WTC11 (cell line): Measurements from ENCODE around the gene CENPK. TPM values are rescaled to one million over a fixed set of nuclear protein-coding genes. Genes with fewer than 3 reads are reported as not detected.

ENCODE experiments used
- ATAC-seq: fragments of 200-7000 bp; cut with Tn5 transposase; 2 replicates; pipeline ENCODE4 v1.10.0; 2021; ENCODE audit warnings: mild to moderate bottlenecking, moderate library complexity
- CTCF ChIA-PET: fragments of 300-600 bp; sonication (Branson Sonifier 250); formaldehyde crosslinking; loops from one replicate; lab custom pipeline; 2021; ENCODE audit warnings: antibody characterized with exemption; lab: Charles Lee
- POLR2A ChIA-PET: fragments of 350-600 bp; sonication (Branson Sonifier 250); formaldehyde crosslinking; loops from one replicate; lab custom pipeline; 2021; ENCODE audit warnings: antibody characterized with exemption; lab: Charles Lee
- DNase-seq: peaks from one replicate; pipeline ENCODE4 v3.0.0; 2021; ENCODE audit warnings: low spot score
- H3K27ac Mint-ChIP-seq: 2 replicates; pipeline ENCODE4 v1.8.0; 2021; ENCODE audit warnings: mixed read lengths
- H3K27me3 Mint-ChIP-seq: 2 replicates; pipeline ENCODE4 v1.8.0; 2021; ENCODE audit warnings: low read depth, mild to moderate bottlenecking, moderate library complexity, mixed read lengths
- H3K36me3 Mint-ChIP-seq: 2 replicates; pipeline ENCODE4 v1.8.0; 2021; ENCODE audit warnings: mixed read lengths
- H3K4me1 Mint-ChIP-seq: 2 replicates; pipeline ENCODE4 v1.8.0; 2022; ENCODE audit warnings: mixed read lengths
- H3K4me3 Mint-ChIP-seq: 2 replicates; pipeline ENCODE4 v1.8.0; 2021; ENCODE audit warnings: mild to moderate bottlenecking, moderate library complexity, mixed read lengths
- H3K9me3 Mint-ChIP-seq: 2 replicates; pipeline ENCODE4 v1.8.0; 2021; ENCODE audit warnings: mixed read lengths
- ATF1 ChIP-seq: sonication (generic); formaldehyde crosslinking; IDR thresholded peaks from 2 replicates; pipeline ENCODE4 v1.8.1; 2023; ENCODE audit warnings: mild to moderate bottlenecking, moderate library complexity, missing genetic modification reagents
- CREB1 ChIP-seq: sonication (generic); formaldehyde crosslinking; IDR thresholded peaks from 2 replicates; pipeline ENCODE4 v1.8.0; 2023; ENCODE audit warnings: mild to moderate bottlenecking, missing genetic modification reagents
- FOXJ3 ChIP-seq: sonication (generic); formaldehyde crosslinking; IDR thresholded peaks from 2 replicates; pipeline ENCODE4 v1.9.0; 2021; ENCODE audit warnings: missing genetic modification reagents, mild to moderate bottlenecking, borderline replicate concordance
- GRHL2 ChIP-seq: fragments of 250-450 bp; sonication (Bioruptor Pico); IDR thresholded peaks from 2 replicates; pipeline ENCODE4 v1.8.0; 2022; ENCODE audit warnings: mild to moderate bottlenecking, moderate library complexity; ENCODE audit not compliant: insufficient replicate concordance, severe bottlenecking
- GTF2I ChIP-seq: fragments of 250-450 bp; sonication (Bioruptor Pico); conservative IDR thresholded peaks from 2 replicates; pipeline ENCODE4 v1.4.0; 2021; ENCODE audit warnings: mild to moderate bottlenecking
- HMGA2 ChIP-seq: fragments of 250-450 bp; sonication (Bioruptor Pico); IDR thresholded peaks from 2 replicates; pipeline ENCODE4 v1.4.0; 2021; ENCODE audit warnings: mild to moderate bottlenecking, moderate library complexity
- JUN ChIP-seq: sonication (generic); formaldehyde crosslinking; IDR thresholded peaks from 2 replicates; pipeline ENCODE4 v1.8.0; 2023; ENCODE audit warnings: mild to moderate bottlenecking, missing genetic modification reagents
- KAT7 ChIP-seq: sonication (generic); formaldehyde crosslinking; IDR thresholded peaks from 2 replicates; pipeline ENCODE4 v1.8.1; 2023; ENCODE audit warnings: missing genetic modification reagents, mild to moderate bottlenecking, borderline replicate concordance
- NR2C2 ChIP-seq: sonication (generic); formaldehyde crosslinking; IDR thresholded peaks from 2 replicates; pipeline ENCODE4 v1.8.0; 2022; ENCODE audit warnings: mild to moderate bottlenecking, missing genetic modification reagents
- NR3C1 ChIP-seq: sonication (generic); formaldehyde crosslinking; conservative IDR thresholded peaks from 2 replicates; pipeline ENCODE4 v1.8.1; 2023; ENCODE audit warnings: low read depth, mild to moderate bottlenecking, missing genetic modification reagents
- SMAD3 ChIP-seq: sonication (generic); formaldehyde crosslinking; IDR thresholded peaks from 2 replicates; pipeline ENCODE4 v1.8.0; 2022; ENCODE audit warnings: missing genetic modification reagents, mild to moderate bottlenecking, borderline replicate concordance
- SOX15 ChIP-seq: fragments of 250-450 bp; sonication (Bioruptor Pico); IDR thresholded peaks from 2 replicates; pipeline ENCODE4 v1.9.0; 2021; ENCODE audit warnings: mild to moderate bottlenecking
- ZNF121 ChIP-seq: sonication (generic); formaldehyde crosslinking; IDR thresholded peaks from 2 replicates; pipeline ENCODE4 v1.8.0; 2023; ENCODE audit warnings: missing genetic modification reagents
- ZNF219 ChIP-seq: sonication (generic); formaldehyde crosslinking; IDR thresholded peaks from 2 replicates; pipeline ENCODE4 v1.8.0; 2023; ENCODE audit warnings: missing genetic modification reagents, mild to moderate bottlenecking, borderline replicate concordance
- total RNA-seq: library from RNA; stranded (reverse); gene quantifications from 3 replicates; pipeline ENCODE4 v1.2.3, GENCODE V29; 2021
- TF ChIP-seq, protein P1 (sequence below): fragments of 200-600 bp; IDR thresholded peaks from 2 replicates; pipeline ENCODE4 v1.8.0; 2022; ENCODE audit warnings: antibody characterized with exemption
- TF ChIP-seq, protein P2 (sequence below): sonication (generic); formaldehyde crosslinking; IDR thresholded peaks from 2 replicates; pipeline ENCODE4 v1.8.1; 2022; ENCODE audit warnings: low read depth, missing genetic modification reagents, borderline replicate concordance
- TF ChIP-seq, protein P3 (sequence below): fragments of 250-450 bp; sonication (Bioruptor Pico); IDR thresholded peaks from 2 replicates; pipeline ENCODE4 v1.9.0; 2021; ENCODE audit warnings: moderate library complexity, mild to moderate bottlenecking, inconsistent platforms, borderline replicate concordance
- TF ChIP-seq, protein P4 (sequence below): sonication (generic); formaldehyde crosslinking; conservative IDR thresholded peaks from 2 replicates; pipeline ENCODE4 v1.8.1; 2022; ENCODE audit warnings: mild to moderate bottlenecking, missing genetic modification reagents
- TF ChIP-seq, protein P5 (sequence below): sonication (generic); formaldehyde crosslinking; IDR thresholded peaks from 2 replicates; pipeline ENCODE4 v1.8.1; 2022; ENCODE audit warnings: mild to moderate bottlenecking, missing genetic modification reagents, moderate library complexity, borderline replicate concordance
- TF ChIP-seq, protein P6 (sequence below): fragments of 250-450 bp; sonication (Bioruptor Pico); IDR thresholded peaks from 2 replicates; pipeline ENCODE4 v1.9.0; 2021; ENCODE audit warnings: mild to moderate bottlenecking, borderline replicate concordance

Gene CENPK
- total RNA-seq, 1 experiment from 2014 or later, result 37.5 TPM

DNA sequence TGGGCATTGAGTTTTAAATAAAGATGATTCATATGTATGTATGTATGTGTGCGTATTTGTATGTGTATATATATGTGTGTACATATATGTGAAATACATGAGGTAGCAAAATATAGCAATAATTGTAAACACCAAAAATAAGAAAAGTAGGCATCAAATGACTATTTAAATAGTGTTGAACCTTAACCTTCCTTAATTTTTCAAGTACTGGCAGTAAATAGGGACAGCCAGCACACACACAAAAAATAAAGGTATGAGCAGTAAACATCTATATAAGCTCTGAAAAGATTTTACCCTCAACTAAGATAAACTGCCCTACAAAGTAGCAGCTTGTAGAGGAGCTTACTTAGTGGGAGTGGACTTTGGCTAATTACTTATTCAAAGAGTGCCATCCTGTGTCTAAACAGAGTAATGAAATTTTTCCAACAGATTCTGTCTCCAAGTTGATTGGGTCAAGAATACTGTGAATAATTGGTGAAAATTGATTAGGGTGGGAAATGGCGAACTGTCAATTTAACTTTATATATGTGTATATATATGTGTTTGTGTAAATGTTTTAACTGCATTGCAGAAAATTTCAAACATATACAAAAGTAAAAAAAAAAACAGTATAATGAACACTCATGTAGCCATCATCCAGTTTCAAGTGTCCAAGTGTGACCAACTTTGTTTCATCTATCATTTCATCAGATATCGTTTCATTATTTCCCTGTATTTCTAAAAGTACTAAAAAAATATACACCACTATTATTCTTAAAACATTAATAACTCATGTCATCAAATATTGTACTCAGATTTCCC lies 79.2 kb downstream of the CENPK start (continued):
- TF ChIP-seq GRHL2 (CRISPR knock-in tag) (no peak), SOX15 (CRISPR knock-in tag) (no peak), HMGA2 (CRISPR knock-in tag) (no peak)

DNA sequence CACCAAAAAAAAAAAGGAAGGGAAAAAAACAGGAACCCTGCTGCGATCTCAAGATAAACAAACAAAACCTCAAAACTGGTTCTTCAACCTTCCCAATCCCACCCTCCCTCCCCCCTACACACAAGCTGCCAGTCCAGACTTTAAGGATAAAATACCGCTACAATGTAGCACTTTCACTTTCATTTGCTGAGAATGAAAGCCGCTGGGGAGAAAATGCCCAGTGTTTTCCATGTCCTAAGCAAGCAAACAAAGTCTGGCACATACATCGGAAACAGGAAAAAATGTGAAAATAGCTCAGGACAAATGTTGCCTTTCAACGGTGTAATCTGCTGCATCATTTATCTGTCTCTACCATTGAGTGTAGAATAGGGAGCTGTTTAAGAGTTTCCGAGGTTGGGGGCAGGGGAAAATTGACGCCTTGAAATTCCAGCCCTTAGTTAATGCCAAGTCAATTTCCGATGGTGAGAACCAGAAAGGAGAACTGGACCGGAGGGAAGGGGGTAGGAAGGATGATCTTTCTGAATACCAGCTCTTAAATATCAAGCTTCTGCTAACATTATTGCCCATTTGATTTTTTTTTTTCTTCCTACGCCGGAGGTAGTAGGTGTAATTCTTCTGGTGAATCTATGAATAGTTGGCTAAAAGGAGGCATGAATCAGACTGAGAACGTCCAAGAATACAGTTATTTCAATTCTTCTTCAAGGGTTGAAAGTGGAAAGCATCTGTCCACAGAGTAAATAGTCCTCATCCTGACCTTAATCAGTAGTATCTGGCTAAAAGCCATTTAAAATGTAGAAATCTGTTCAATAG lies 80.0 kb downstream of the CENPK start:
- peak overlapping the region; percentile 98 for H3K27ac Mint-ChIP-seq
- H3K4me1 Mint-ChIP-seq, result peaks cover 16% of the 10 kb centered on the region
- H3K27me3 Mint-ChIP-seq, result no peaks in the 10 kb centered on the region
- no peak for DNase-seq
- TF ChIP-seq GTF2I (CRISPR knock-in tag) (no peak), ZNF121 (CRISPR knock-in tag) (no peak), KAT7 (CRISPR knock-in tag) (no peak), ZNF219 (CRISPR knock-in tag) (no peak), NR2C2 (CRISPR knock-in tag) (no peak), FOXJ3 (no peak)
- TF ChIP-seq, protein P1, sequence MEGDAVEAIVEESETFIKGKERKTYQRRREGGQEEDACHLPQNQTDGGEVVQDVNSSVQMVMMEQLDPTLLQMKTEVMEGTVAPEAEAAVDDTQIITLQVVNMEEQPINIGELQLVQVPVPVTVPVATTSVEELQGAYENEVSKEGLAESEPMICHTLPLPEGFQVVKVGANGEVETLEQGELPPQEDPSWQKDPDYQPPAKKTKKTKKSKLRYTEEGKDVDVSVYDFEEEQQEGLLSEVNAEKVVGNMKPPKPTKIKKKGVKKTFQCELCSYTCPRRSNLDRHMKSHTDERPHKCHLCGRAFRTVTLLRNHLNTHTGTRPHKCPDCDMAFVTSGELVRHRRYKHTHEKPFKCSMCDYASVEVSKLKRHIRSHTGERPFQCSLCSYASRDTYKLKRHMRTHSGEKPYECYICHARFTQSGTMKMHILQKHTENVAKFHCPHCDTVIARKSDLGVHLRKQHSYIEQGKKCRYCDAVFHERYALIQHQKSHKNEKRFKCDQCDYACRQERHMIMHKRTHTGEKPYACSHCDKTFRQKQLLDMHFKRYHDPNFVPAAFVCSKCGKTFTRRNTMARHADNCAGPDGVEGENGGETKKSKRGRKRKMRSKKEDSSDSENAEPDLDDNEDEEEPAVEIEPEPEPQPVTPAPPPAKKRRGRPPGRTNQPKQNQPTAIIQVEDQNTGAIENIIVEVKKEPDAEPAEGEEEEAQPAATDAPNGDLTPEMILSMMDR, result no peak
- TF ChIP-seq, protein P2, sequence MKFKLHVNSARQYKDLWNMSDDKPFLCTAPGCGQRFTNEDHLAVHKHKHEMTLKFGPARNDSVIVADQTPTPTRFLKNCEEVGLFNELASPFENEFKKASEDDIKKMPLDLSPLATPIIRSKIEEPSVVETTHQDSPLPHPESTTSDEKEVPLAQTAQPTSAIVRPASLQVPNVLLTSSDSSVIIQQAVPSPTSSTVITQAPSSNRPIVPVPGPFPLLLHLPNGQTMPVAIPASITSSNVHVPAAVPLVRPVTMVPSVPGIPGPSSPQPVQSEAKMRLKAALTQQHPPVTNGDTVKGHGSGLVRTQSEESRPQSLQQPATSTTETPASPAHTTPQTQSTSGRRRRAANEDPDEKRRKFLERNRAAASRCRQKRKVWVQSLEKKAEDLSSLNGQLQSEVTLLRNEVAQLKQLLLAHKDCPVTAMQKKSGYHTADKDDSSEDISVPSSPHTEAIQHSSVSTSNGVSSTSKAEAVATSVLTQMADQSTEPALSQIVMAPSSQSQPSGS (CRISPR knock-in tag), result no peak
- TF ChIP-seq, protein P3, sequence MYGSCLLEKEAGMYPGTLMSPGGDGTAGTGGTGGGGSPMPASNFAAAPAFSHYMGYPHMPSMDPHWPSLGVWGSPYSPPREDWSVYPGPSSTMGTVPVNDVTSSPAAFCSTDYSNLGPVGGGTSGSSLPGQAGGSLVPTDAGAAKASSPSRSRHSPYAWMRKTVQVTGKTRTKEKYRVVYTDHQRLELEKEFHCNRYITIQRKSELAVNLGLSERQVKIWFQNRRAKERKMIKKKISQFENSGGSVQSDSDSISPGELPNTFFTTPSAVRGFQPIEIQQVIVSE (CRISPR knock-in tag), result no peak
- H3K9me3 Mint-ChIP-seq, result 0 out of 2 replicates have a peak, but pooled peaks cover 7% of the 10 kb centered on the region
- no peak overlapping the region for H3K4me3 Mint-ChIP-seq
- peak; percentile 9; the same call in 1 of the 2 replicates for ATAC-seq
- peaks cover 5% of the 10 kb centered on the region; the same call in 1 of the 2 replicates for H3K36me3 Mint-ChIP-seq
- POLR2A ChIA-PET, result interaction anchor here (1.5 to 1.6 kb wide), 2 partner anchors 380 to 448 kb away, joined by 4 to 13 read pairs; no protein-coding TSS in a partner anchor
- CTCF ChIA-PET, result interaction anchor here (0.6 to 4.4 kb wide), 29 partner anchors 8 to 846 kb away, joined by 3 to 66 read pairs (median 4); partner anchors contain the start of genes CENPK and PPWD1

DNA sequence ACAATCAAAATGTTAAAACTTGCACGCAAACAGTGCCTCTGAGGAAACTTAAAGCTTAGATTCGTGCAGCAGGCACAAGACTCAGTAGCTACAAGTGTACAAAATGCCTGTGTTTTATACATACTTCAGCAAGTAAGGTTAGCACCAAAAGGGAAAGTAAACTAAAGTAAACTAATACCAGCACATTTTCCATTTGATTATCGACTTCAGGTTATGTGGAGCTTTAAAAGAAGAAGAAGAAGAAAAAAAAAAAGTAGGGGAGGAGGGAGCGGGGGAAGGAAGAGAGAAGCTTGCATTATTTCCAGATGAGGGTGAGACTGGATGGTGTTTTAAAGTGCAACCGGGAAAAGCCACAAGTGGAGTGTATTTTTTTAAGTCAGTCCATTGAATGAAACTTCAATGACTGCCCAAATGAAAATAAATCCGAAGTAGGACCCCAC lies 80.7 kb downstream of the CENPK start:
- Mint-ChIP-seq H3K36me3 (peaks cover 5% of the 10 kb centered on the region; the same call in 1 of the 2 replicates), H3K4me3 (no peak overlapping the region), H3K27me3 (no peaks in the 10 kb centered on the region), H3K9me3 (0 out of 2 replicates have a peak, but pooled peaks cover 6% of the 10 kb centered on the region), H3K27ac (peak overlapping the region; percentile 98), H3K4me1 (peaks cover 16% of the 10 kb centered on the region)
- POLR2A ChIA-PET, result interaction anchor here (1.5 to 1.6 kb wide), 2 partner anchors 379 to 447 kb away, joined by 4 to 13 read pairs; no protein-coding TSS in a partner anchor
- no peak for ATAC-seq
- DNase-seq, result no peak
- CTCF ChIA-PET, result interaction anchor here (0.7 to 4.4 kb wide), 12 partner anchors 16 to 700 kb away, joined by 3 to 66 read pairs (median 5); partner anchors contain the start of genes CENPK and PPWD1
- no peak for TF ChIP-seq NR3C1 (CRISPR knock-in tag)
- TF ChIP-seq, protein P4, sequence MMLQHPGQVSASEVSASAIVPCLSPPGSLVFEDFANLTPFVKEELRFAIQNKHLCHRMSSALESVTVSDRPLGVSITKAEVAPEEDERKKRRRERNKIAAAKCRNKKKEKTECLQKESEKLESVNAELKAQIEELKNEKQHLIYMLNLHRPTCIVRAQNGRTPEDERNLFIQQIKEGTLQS (CRISPR knock-in tag), result no peak
- no peak for TF ChIP-seq CREB1 (CRISPR knock-in tag)
- TF ChIP-seq SMAD3, result no peak
- TF ChIP-seq JUN (CRISPR knock-in tag), result no peak
- TF ChIP-seq ATF1 (CRISPR knock-in tag), result no peak
- TF ChIP-seq, protein P5, sequence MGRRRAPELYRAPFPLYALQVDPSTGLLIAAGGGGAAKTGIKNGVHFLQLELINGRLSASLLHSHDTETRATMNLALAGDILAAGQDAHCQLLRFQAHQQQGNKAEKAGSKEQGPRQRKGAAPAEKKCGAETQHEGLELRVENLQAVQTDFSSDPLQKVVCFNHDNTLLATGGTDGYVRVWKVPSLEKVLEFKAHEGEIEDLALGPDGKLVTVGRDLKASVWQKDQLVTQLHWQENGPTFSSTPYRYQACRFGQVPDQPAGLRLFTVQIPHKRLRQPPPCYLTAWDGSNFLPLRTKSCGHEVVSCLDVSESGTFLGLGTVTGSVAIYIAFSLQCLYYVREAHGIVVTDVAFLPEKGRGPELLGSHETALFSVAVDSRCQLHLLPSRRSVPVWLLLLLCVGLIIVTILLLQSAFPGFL (CRISPR knock-in tag), result no peak
- TF ChIP-seq, protein P6, sequence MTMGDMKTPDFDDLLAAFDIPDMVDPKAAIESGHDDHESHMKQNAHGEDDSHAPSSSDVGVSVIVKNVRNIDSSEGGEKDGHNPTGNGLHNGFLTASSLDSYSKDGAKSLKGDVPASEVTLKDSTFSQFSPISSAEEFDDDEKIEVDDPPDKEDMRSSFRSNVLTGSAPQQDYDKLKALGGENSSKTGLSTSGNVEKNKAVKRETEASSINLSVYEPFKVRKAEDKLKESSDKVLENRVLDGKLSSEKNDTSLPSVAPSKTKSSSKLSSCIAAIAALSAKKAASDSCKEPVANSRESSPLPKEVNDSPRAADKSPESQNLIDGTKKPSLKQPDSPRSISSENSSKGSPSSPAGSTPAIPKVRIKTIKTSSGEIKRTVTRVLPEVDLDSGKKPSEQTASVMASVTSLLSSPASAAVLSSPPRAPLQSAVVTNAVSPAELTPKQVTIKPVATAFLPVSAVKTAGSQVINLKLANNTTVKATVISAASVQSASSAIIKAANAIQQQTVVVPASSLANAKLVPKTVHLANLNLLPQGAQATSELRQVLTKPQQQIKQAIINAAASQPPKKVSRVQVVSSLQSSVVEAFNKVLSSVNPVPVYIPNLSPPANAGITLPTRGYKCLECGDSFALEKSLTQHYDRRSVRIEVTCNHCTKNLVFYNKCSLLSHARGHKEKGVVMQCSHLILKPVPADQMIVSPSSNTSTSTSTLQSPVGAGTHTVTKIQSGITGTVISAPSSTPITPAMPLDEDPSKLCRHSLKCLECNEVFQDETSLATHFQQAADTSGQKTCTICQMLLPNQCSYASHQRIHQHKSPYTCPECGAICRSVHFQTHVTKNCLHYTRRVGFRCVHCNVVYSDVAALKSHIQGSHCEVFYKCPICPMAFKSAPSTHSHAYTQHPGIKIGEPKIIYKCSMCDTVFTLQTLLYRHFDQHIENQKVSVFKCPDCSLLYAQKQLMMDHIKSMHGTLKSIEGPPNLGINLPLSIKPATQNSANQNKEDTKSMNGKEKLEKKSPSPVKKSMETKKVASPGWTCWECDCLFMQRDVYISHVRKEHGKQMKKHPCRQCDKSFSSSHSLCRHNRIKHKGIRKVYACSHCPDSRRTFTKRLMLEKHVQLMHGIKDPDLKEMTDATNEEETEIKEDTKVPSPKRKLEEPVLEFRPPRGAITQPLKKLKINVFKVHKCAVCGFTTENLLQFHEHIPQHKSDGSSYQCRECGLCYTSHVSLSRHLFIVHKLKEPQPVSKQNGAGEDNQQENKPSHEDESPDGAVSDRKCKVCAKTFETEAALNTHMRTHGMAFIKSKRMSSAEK, result no peak
